ENCODE measurements around the gene C17orf114.
A peak's percentile ranks its signal among the peaks of the same experiment; 100 is the strongest.

The C17orf114 gene

DNA sequence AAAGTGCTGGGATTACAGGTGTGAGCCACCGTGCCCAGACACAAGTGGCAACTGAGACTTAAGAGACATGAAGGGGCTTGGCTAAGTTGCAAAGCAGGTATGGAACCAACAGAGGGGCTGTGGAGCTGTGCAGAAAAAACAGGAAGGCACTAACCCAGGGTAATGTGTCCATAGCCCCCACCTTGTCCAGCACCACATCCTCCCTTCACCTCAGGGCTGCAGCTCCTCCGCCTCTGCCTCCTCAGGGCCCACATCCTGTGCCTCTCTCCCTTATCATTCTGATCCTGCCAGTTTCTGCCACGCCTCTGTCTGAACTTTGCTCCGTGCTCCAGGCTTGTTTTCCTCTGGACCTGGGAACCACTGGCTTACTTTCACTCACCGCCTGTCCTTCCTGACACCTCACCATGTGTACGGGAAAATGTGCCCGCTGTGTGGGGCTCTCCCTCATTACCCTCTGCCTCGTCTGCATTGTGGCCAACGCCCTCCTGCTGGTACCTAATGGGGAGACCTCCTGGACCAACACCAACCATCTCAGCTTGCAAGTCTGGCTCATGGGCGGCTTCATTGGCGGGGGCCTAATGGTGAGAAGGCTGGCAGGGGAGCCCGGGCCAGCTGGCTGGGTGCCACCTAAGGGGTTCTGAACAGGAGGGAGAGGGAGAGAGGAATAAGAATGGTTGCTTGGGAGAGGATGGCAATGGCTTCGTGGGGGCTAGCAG, 30.5 kb downstream of the C17orf114 start, which contains the start of gene TM4SF5:
Gene TM4SF5, plus strand, starts transcription at position 368 of the 716 bp plus-strand sequence. Its CDS starts 37 bp downstream, at position 405.
- H3K27ac ChIP-seq (ENCODE audit: low read depth in 2 of 2, low read length in 2 of 2), result peak within 1 kb of the TSS; percentile 86 to 90
- no peaks in the 10 kb centered on the region for H3K9me3 ChIP-seq (ENCODE audit: control insufficient read depth in 2 of 2, low read length in 2 of 2)
- H3K4me3 ChIP-seq (ENCODE audit: low read length in 2 of 2), result peak within 1 kb of the TSS; percentile 58 to 64
- no peaks in the 10 kb centered on the region for H3K27me3 ChIP-seq (ENCODE audit: control insufficient read depth in 2 of 2, insufficient read depth in 2 of 2, low read length in 2 of 2)
- peak within 1 kb of the TSS; percentile 52 to 68 for H3K9ac ChIP-seq (ENCODE audit: low read depth in 1 of 2, low read length in 2 of 2)
- peaks cover 12 to 15% of the 10 kb centered on the region in 2 donors for H3K4me1 ChIP-seq (ENCODE audit: control insufficient read depth in 2 of 2, insufficient read depth in 2 of 2, low read length in 2 of 2)
- H3K36me3 ChIP-seq (ENCODE audit: control insufficient read depth in 2 of 2, insufficient read depth in 2 of 2, low read length in 2 of 2), result no peaks in the 10 kb centered on the region

DNA sequence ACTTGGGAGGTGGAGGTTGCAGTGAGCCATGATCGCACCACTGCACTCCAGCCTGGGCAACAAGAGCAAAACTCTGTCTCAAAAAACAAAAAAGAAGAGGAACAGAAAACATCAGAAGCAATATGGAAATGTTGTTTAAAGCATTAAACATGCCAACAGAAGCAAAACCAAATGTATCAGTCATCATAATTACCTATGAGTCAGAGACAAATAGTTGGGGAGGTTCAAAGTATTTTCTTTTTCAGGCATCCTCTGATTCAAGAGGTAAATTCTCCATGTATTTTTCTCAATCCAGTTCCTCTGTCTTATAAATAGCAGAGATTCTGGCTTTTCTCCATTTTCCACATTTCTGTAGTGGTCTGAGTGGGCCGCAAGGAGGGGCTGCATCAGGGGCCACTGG, 32.5 kb downstream of the C17orf114 start:
- Histone ChIP-seq H3K9ac (ENCODE audit: low read depth in 1 of 2, low read length in 2 of 2) (no peak overlapping the region), H3K27ac (ENCODE audit: low read depth in 2 of 2, low read length in 2 of 2) (no peak overlapping the region), H3K36me3 (ENCODE audit: control insufficient read depth in 2 of 2, insufficient read depth in 2 of 2, low read length in 2 of 2) (no peaks in the 10 kb centered on the region), H3K4me3 (ENCODE audit: low read length in 2 of 2) (no peak overlapping the region), H3K27me3 (ENCODE audit: control insufficient read depth in 2 of 2, insufficient read depth in 2 of 2, low read length in 2 of 2) (no peaks in the 10 kb centered on the region), H3K9me3 (ENCODE audit: control insufficient read depth in 2 of 2, low read length in 2 of 2) (no peaks in the 10 kb centered on the region), H3K4me1 (ENCODE audit: control insufficient read depth in 2 of 2, insufficient read depth in 2 of 2, low read length in 2 of 2) (peaks cover 12 to 15% of the 10 kb centered on the region in 2 donors)

DNA sequence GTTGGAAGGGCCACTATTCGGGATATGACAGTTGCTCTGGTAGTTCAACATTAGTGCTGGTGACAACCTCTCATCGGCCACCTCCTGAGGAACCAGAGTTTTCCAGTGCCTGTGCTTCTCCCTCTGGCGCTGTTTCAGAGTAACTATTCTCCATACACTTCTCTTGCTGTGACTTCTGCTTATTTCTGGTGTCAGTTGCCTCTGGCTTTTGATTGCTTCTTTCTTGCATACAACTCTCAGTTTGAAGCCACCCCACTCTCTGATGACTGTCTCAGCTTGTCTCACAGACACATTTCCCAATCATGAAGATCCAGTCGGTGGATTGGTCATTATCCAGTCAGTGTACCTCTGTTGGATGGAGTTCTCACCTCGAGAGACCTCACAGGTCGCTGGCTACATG, 33.8 kb downstream of the C17orf114 start:
- no peaks in the 10 kb centered on the region for H3K27me3 ChIP-seq (ENCODE audit: control insufficient read depth in 2 of 2, insufficient read depth in 2 of 2, low read length in 2 of 2)
- no peaks in the 10 kb centered on the region for H3K36me3 ChIP-seq (ENCODE audit: control insufficient read depth in 2 of 2, insufficient read depth in 2 of 2, low read length in 2 of 2)
- no peaks in the 10 kb centered on the region for H3K9me3 ChIP-seq (ENCODE audit: control insufficient read depth in 2 of 2, low read length in 2 of 2)
- H3K4me1 ChIP-seq (ENCODE audit: control insufficient read depth in 2 of 2, insufficient read depth in 2 of 2, low read length in 2 of 2), result peaks cover 12 to 15% of the 10 kb centered on the region in 2 donors
- no peak overlapping the region for H3K4me3 ChIP-seq (ENCODE audit: low read length in 2 of 2)
- H3K27ac ChIP-seq (ENCODE audit: low read depth in 2 of 2, low read length in 2 of 2), result no peak overlapping the region
- no peak overlapping the region for H3K9ac ChIP-seq (ENCODE audit: low read depth in 1 of 2, low read length in 2 of 2)

DNA sequence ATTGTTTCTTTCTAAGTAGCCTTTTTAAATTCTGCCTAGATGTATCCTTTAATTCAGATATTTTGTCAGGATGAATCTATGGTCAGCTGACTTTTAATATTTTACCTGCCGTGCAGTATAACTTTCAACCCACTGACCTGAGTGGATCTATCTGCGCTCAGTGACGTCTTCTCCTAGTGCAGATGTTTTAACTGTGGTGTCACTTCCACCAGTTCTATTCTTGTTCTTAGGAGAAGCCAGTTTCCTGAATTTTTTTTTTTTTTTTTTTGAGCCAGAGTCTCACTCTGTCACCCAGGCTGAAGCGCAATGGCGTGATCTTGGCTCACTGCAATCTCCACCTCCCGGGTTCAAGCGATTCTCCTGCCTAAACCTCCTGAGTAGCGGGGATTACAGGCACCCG, 35.4 kb downstream of the C17orf114 start:
- peaks cover 4 to 5% of the 10 kb centered on the region in 2 donors for H3K4me1 ChIP-seq (ENCODE audit: control insufficient read depth in 2 of 2, insufficient read depth in 2 of 2, low read length in 2 of 2)
- no peak overlapping the region for H3K9ac ChIP-seq (ENCODE audit: low read depth in 1 of 2, low read length in 2 of 2)
- no peaks in the 10 kb centered on the region for H3K9me3 ChIP-seq (ENCODE audit: control insufficient read depth in 2 of 2, low read length in 2 of 2)
- H3K4me3 ChIP-seq (ENCODE audit: low read length in 2 of 2), result no peak overlapping the region
- no peaks in the 10 kb centered on the region for H3K27me3 ChIP-seq (ENCODE audit: control insufficient read depth in 2 of 2, insufficient read depth in 2 of 2, low read length in 2 of 2)
- H3K36me3 ChIP-seq (ENCODE audit: control insufficient read depth in 2 of 2, insufficient read depth in 2 of 2, low read length in 2 of 2), result no peaks in the 10 kb centered on the region
- peak overlapping the region; percentile 43 to 47 for H3K27ac ChIP-seq (ENCODE audit: low read depth in 2 of 2, low read length in 2 of 2)

DNA sequence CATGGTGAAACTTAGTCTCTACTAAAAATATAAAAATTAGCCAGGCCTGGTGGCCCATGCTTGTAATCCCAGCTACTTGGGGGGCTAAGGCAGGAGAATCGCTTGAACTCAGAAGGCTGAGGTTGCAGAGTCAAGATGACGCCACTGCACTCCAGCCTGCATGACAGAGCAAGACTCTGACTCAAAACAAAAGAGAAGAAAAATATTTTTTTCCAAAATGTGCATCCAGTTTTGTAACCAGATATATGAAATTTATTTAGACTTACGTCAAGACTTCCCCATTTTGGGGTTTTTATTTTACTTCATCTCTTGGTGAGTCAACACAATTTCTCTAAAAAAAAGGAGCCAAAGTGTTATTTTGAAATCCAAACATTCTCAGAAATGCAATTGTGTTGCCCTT, 35.9 kb downstream of the C17orf114 start:
- Histone ChIP-seq H3K27ac (ENCODE audit: low read depth in 2 of 2, low read length in 2 of 2) (peak overlapping the region; percentile 43 to 47), H3K4me3 (ENCODE audit: low read length in 2 of 2) (no peak overlapping the region), H3K9me3 (ENCODE audit: control insufficient read depth in 2 of 2, low read length in 2 of 2) (no peaks in the 10 kb centered on the region), H3K27me3 (ENCODE audit: control insufficient read depth in 2 of 2, insufficient read depth in 2 of 2, low read length in 2 of 2) (no peaks in the 10 kb centered on the region), H3K4me1 (ENCODE audit: control insufficient read depth in 2 of 2, insufficient read depth in 2 of 2, low read length in 2 of 2) (peaks cover 0 to under 1% of the 10 kb centered on the region in 2 donors), H3K36me3 (ENCODE audit: control insufficient read depth in 2 of 2, insufficient read depth in 2 of 2, low read length in 2 of 2) (no peaks in the 10 kb centered on the region), H3K9ac (ENCODE audit: low read depth in 1 of 2, low read length in 2 of 2) (no peak overlapping the region)

DNA sequence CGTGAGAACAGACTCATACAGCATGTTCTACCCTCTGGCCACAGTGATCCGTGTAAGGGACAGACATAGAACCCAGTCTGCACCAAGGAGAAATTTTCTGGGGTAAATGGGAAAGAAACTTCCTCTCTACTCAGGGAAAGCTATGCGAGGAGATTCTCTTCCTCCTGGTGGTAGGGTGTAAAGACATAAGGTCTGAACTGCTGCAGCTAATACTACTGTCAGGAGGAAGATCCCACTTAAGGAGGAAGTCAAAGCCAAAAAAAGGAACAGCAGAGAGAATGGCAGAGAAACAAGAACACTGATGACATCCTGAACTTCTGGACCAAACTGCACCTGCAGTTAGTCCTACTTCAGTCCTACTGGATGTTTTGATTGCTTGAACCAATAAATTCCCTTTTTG, 37.5 kb downstream of the C17orf114 start:
- no peaks in the 10 kb centered on the region for H3K4me1 ChIP-seq (ENCODE audit: control insufficient read depth in 2 of 2, insufficient read depth in 2 of 2, low read length in 2 of 2)
- no peak overlapping the region for H3K9ac ChIP-seq (ENCODE audit: low read depth in 1 of 2, low read length in 2 of 2)
- no peaks in the 10 kb centered on the region for H3K36me3 ChIP-seq (ENCODE audit: control insufficient read depth in 2 of 2, insufficient read depth in 2 of 2, low read length in 2 of 2)
- H3K27me3 ChIP-seq (ENCODE audit: control insufficient read depth in 2 of 2, insufficient read depth in 2 of 2, low read length in 2 of 2), result no peaks in the 10 kb centered on the region
- H3K9me3 ChIP-seq (ENCODE audit: control insufficient read depth in 2 of 2, low read length in 2 of 2), result no peaks in the 10 kb centered on the region
- H3K4me3 ChIP-seq (ENCODE audit: low read length in 2 of 2), result no peak overlapping the region
- peak overlapping the region in 1 of 2 donors; percentile 56 for H3K27ac ChIP-seq (ENCODE audit: low read depth in 2 of 2, low read length in 2 of 2)

DNA sequence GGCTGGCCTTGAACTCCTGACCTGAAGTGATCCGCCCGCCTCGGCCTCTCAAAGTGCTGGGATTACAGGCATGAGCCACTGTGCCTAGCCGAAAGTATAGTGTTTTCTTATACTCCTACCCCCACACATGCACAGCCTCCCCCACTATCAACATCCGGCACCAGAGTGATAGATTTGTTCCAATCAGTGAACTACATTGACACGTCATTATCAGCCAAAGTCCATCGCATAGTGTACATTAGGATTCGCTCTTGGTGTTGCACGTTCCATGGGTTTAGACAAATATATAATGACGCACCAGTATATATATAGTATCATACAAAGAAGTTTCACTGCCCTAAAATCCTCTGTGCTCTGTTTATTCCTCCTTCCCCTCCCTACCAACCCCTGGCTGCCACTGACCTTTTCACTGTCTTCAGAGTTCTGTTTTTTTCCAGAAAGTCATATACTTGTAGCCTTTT, 42.3 kb downstream of the C17orf114 start:
- Histone ChIP-seq H3K4me1 (ENCODE audit: control insufficient read depth in 2 of 2, insufficient read depth in 2 of 2, low read length in 2 of 2) (no peaks in the 10 kb centered on the region), H3K27ac (ENCODE audit: low read depth in 2 of 2, low read length in 2 of 2) (no peak overlapping the region), H3K9me3 (ENCODE audit: control insufficient read depth in 2 of 2, low read length in 2 of 2) (no peaks in the 10 kb centered on the region), H3K27me3 (ENCODE audit: control insufficient read depth in 2 of 2, insufficient read depth in 2 of 2, low read length in 2 of 2) (no peaks in the 10 kb centered on the region), H3K4me3 (ENCODE audit: low read length in 2 of 2) (no peak overlapping the region), H3K9ac (ENCODE audit: low read depth in 1 of 2, low read length in 2 of 2) (no peak overlapping the region), H3K36me3 (ENCODE audit: control insufficient read depth in 2 of 2, insufficient read depth in 2 of 2, low read length in 2 of 2) (no peaks in the 10 kb centered on the region)

DNA sequence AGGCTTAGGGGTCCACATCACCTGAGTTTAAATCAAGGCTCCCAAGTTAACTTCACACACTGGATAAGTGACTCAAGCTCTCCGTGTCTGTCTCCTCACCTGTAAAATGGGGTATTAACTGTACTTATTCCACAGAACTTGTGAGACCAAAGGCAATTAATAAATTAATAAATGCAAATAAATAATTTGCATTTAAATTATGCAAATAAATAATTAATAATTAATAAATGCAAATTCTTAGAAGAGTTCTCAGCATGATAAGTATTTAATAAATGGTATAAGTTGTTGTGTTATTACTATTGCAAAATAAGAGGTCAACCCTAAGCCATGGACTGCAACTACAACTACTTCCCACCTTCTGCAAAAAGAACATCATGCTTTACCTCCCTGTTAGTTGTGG, 48.7 kb downstream of the C17orf114 start:
- H3K27ac ChIP-seq (ENCODE audit: low read depth in 2 of 2, low read length in 2 of 2), result no peak overlapping the region
- H3K4me1 ChIP-seq (ENCODE audit: control insufficient read depth in 2 of 2, insufficient read depth in 2 of 2, low read length in 2 of 2), result no peaks in the 10 kb centered on the region
- H3K4me3 ChIP-seq (ENCODE audit: low read length in 2 of 2), result no peak overlapping the region
- H3K36me3 ChIP-seq (ENCODE audit: control insufficient read depth in 2 of 2, insufficient read depth in 2 of 2, low read length in 2 of 2), result no peaks in the 10 kb centered on the region
- H3K27me3 ChIP-seq (ENCODE audit: control insufficient read depth in 2 of 2, insufficient read depth in 2 of 2, low read length in 2 of 2), result peaks cover 0 to 5% of the 10 kb centered on the region in 2 donors
- H3K9ac ChIP-seq (ENCODE audit: low read depth in 1 of 2, low read length in 2 of 2), result no peak overlapping the region
- H3K9me3 ChIP-seq (ENCODE audit: control insufficient read depth in 2 of 2, low read length in 2 of 2), result no peaks in the 10 kb centered on the region

DNA sequence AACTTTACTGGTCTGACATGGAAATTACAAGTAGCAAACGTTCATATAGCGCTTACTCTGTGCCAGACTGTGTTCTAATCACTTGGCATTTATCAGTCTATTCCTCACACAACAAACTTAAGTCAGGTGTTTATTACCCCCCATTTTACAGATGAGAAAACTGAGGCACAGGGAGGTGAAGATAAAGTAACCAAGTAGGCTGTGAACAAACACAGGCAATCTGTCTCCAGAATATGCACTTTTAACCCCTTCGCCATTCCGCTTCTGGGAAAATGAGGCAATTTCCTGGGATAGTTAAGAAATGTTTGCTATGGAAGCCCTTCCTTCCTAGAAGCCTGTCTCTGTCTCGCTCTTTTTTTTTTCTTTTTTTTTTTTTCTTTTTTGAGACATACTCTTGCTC, 50.2 kb downstream of the C17orf114 start:
- H3K36me3 ChIP-seq (ENCODE audit: control insufficient read depth in 2 of 2, insufficient read depth in 2 of 2, low read length in 2 of 2), result no peaks in the 10 kb centered on the region
- H3K27me3 ChIP-seq (ENCODE audit: control insufficient read depth in 2 of 2, insufficient read depth in 2 of 2, low read length in 2 of 2), result peaks cover 0 to 5% of the 10 kb centered on the region in 2 donors
- H3K4me1 ChIP-seq (ENCODE audit: control insufficient read depth in 2 of 2, insufficient read depth in 2 of 2, low read length in 2 of 2), result no peaks in the 10 kb centered on the region
- H3K27ac ChIP-seq (ENCODE audit: low read depth in 2 of 2, low read length in 2 of 2), result no peak overlapping the region
- no peak overlapping the region for H3K9ac ChIP-seq (ENCODE audit: low read depth in 1 of 2, low read length in 2 of 2)
- no peaks in the 10 kb centered on the region for H3K9me3 ChIP-seq (ENCODE audit: control insufficient read depth in 2 of 2, low read length in 2 of 2)
- H3K4me3 ChIP-seq (ENCODE audit: low read length in 2 of 2), result no peak overlapping the region

All from mucosa of rectum (tissue), 2 donors.